ENCODE measurements around the gene DAPK2. TPM values are rescaled to one million over a fixed set of nuclear protein-coding genes. Genes with fewer than 3 reads are reported as not detected.

Gene DAPK2
- total and polyA plus RNA-seq, 2 donors (not counting 1 experiment from before 2014, with no cell fraction given), result 14.4 to 21.4 TPM

GRCh38 chr15:63917588-63918316 is 128.5 kb downstream of the DAPK2 start:
- no peaks in the 10 kb centered on the region for H3K36me3 ChIP-seq (ENCODE audit: control insufficient read depth, insufficient read depth, low read length)
- H3K9me3 ChIP-seq (ENCODE audit: control insufficient read depth, insufficient read depth, low read depth, low read length), result no peaks in the 10 kb centered on the region
- no peak overlapping the region for H3K27ac ChIP-seq (ENCODE audit: insufficient read depth, low read length)
- no peaks in the 10 kb centered on the region for H3K79me2 ChIP-seq (ENCODE audit: control insufficient read depth, insufficient read depth, low read length)
- H4K20me1 ChIP-seq (ENCODE audit: control insufficient read depth, extremely low read depth, insufficient read depth, low read length), result no peaks in the 10 kb centered on the region
- H3K4me3 ChIP-seq (replicated peaks in 1 of 4; ENCODE audit: control extremely low read depth in 1 of 4, insufficient read depth in 1 of 4, low read depth in 3 of 4, low read length in 4 of 4), result no peak overlapping the region
- TF ChIP-seq CTCF (conservative IDR thresholded peaks at IDR 0.05 in 1 of 2, IDR thresholded peaks at IDR 0.05 in 1 of 2; ENCODE audit: low read depth in 1 of 2, low read length in 2 of 2) (no peak), EZH2 (IDR thresholded peaks at IDR 0.05; ENCODE audit: low read length, missing control alignments) (no peak)
- H3K4me1 ChIP-seq (ENCODE audit: control insufficient read depth, extremely low read depth, insufficient read depth, low read length), result peaks cover 4% of the 10 kb centered on the region
- no peak overlapping the region for H3K4me2 ChIP-seq (ENCODE audit: extremely low read depth, insufficient read depth, low read length)
- no peak overlapping the region for H2AFZ ChIP-seq (ENCODE audit: low read length)
- H3K9ac ChIP-seq (ENCODE audit: insufficient read depth, low read length), result no peak overlapping the region
- H3K27me3 ChIP-seq (ENCODE audit: control insufficient read depth, insufficient read depth, low read length), result peaks cover 2% of the 10 kb centered on the region
- DNase-seq (ENCODE audit: low read depth in 2 of 2), result no peak

- Histone ChIP-seq H4K20me1 (ENCODE audit: control insufficient read depth, extremely low read depth, insufficient read depth, low read length) (no peaks in the 10 kb centered on the region), H3K27ac (ENCODE audit: insufficient read depth, low read length) (no peak overlapping the region), H3K9ac (ENCODE audit: insufficient read depth, low read length) (no peak overlapping the region), H3K79me2 (ENCODE audit: control insufficient read depth, insufficient read depth, low read length) (no peaks in the 10 kb centered on the region), H3K4me1 (ENCODE audit: control insufficient read depth, extremely low read depth, insufficient read depth, low read length) (peaks cover 4% of the 10 kb centered on the region), H3K27me3 (ENCODE audit: control insufficient read depth, insufficient read depth, low read length) (peaks cover 2% of the 10 kb centered on the region), H3K4me2 (ENCODE audit: extremely low read depth, insufficient read depth, low read length) (no peak overlapping the region), H3K36me3 (ENCODE audit: control insufficient read depth, insufficient read depth, low read length) (no peaks in the 10 kb centered on the region), H3K4me3 (replicated peaks in 1 of 4; ENCODE audit: control extremely low read depth in 1 of 4, insufficient read depth in 1 of 4, low read depth in 3 of 4, low read length in 4 of 4) (no peak overlapping the region), H3K9me3 (ENCODE audit: control insufficient read depth, insufficient read depth, low read depth, low read length) (no peaks in the 10 kb centered on the region), H2AFZ (ENCODE audit: low read length) (no peak overlapping the region)
- TF ChIP-seq CTCF (conservative IDR thresholded peaks at IDR 0.05 in 1 of 2, IDR thresholded peaks at IDR 0.05 in 1 of 2; ENCODE audit: low read depth in 1 of 2, low read length in 2 of 2), result peak; percentile 58 to 62
- TF ChIP-seq EZH2 (IDR thresholded peaks at IDR 0.05; ENCODE audit: low read length, missing control alignments), result no peak
- DNase-seq (ENCODE audit: low read depth in 2 of 2), result peak; percentile 45 to 54
These were observed 130.2 kb downstream of the DAPK2 start for GRCh38 chr15:63915873-63916771.

- Histone ChIP-seq H3K9me3 (ENCODE audit: control insufficient read depth, insufficient read depth, low read depth, low read length) (no peaks in the 10 kb centered on the region), H4K20me1 (ENCODE audit: control insufficient read depth, extremely low read depth, insufficient read depth, low read length) (no peaks in the 10 kb centered on the region), H3K27ac (ENCODE audit: insufficient read depth, low read length) (no peak overlapping the region), H2AFZ (ENCODE audit: low read length) (no peak overlapping the region), H3K27me3 (ENCODE audit: control insufficient read depth, insufficient read depth, low read length) (peaks cover 2% of the 10 kb centered on the region), H3K9ac (ENCODE audit: insufficient read depth, low read length) (no peak overlapping the region), H3K36me3 (ENCODE audit: control insufficient read depth, insufficient read depth, low read length) (no peaks in the 10 kb centered on the region), H3K4me2 (ENCODE audit: extremely low read depth, insufficient read depth, low read length) (no peak overlapping the region), H3K4me1 (ENCODE audit: control insufficient read depth, extremely low read depth, insufficient read depth, low read length) (peaks cover 4% of the 10 kb centered on the region), H3K4me3 (replicated peaks in 1 of 4; ENCODE audit: control extremely low read depth in 1 of 4, insufficient read depth in 1 of 4, low read depth in 3 of 4, low read length in 4 of 4) (no peak overlapping the region), H3K79me2 (ENCODE audit: control insufficient read depth, insufficient read depth, low read length) (no peaks in the 10 kb centered on the region)
- DNase-seq (ENCODE audit: low read depth in 2 of 2), result no peak
- TF ChIP-seq EZH2 (IDR thresholded peaks at IDR 0.05; ENCODE audit: low read length, missing control alignments) (no peak), CTCF (conservative IDR thresholded peaks at IDR 0.05 in 1 of 2, IDR thresholded peaks at IDR 0.05 in 1 of 2; ENCODE audit: low read depth in 1 of 2, low read length in 2 of 2) (no peak)
These were observed 130.9 kb downstream of the DAPK2 start for GRCh38 chr15:63915209-63915872.

Data from fibroblast of lung (primary cell).